Body of pancreas (tissue), 4 donors: ENCODE measurements around the gene OR52I2.

Experiments
- CTCF ChIP-seq, 7 experiments: fragments of 450-650 bp in 4 of 7; fragments of 200-600 bp in 3 of 7; sonication (generic) in 3 of 7; IDR thresholded peaks; one replicate each; pipeline ENCODE4 v1.5.1; 2016 to 2019; ENCODE audit warnings: antibody characterized with exemption in 7 of 7
- POLR2A ChIP-seq, 3 donors: fragments of 450-650 bp; IDR thresholded peaks; one replicate each; pipeline ENCODE4 v1.6.1; 2016; ENCODE audit warnings: antibody characterized with exemption in 3 of 3, mild to moderate bottlenecking in 2 of 3

- no peak for TF ChIP-seq CTCF (IDR thresholded peaks at IDR 0.05)
- no peak for TF ChIP-seq POLR2A (IDR thresholded peaks at IDR 0.05)
Measured at GRCh38 chr11:4551346-4551979, 30.1 kb upstream of the OR52I2 start.
